H1 (cell line): ENCODE results near the gene ZKSCAN1. TPM values are rescaled to one million over a fixed set of nuclear protein-coding genes. Genes with fewer than 3 reads are reported as not detected.
"Not testable (repeated sequence)": the region's sequence is repeated elsewhere in the genome, so short reads cannot be mapped to it uniquely, and the experiment has no call there.

ENCODE experiments used
- CTCF ChIA-PET: fragments of 300-600 bp; sonication (Branson Sonifier 250); formaldehyde crosslinking; loops from one replicate; lab custom pipeline; 2021; ENCODE audit not compliant: partially characterized antibody; lab: Charles Lee
- POLR2A ChIA-PET: fragments of 300-600 bp; sonication (Branson Sonifier 250); formaldehyde crosslinking; loops from one replicate; lab custom pipeline; 2021; ENCODE audit warnings: inconsistent platforms; ENCODE audit not compliant: partially characterized antibody; lab: Charles Lee
- DNase-seq, 2 experiments: peaks; one replicate each; pipeline versions ENCODE4 v3.0.0 to v3.0.0-alpha.2; 2010 to 2022; ENCODE audit warnings: low spot score in 2 of 2, low read depth in 1 of 2, mixed read lengths in 1 of 2
- FAIRE-seq: peaks from 2 replicates; lab custom pipeline; 2011; peaks lifted over from hg19 to GRCh38; lab: Jason Lieb, UNC
- H2AFZ ChIP-seq: 2 replicates; pipeline ENCODE4 v1.8.1; 2012; ENCODE audit warnings: low read length, inconsistent platforms
- H2AK5ac ChIP-seq: 2 replicates; pipeline ENCODE4 v1.6.1; 2013; ENCODE audit warnings: low read depth, low read length
- H2BK120ac ChIP-seq: replicated peaks from 2 replicates; pipeline ENCODE3; 2013; ENCODE audit warnings: low read depth, low read length, inconsistent platforms
- H2BK12ac ChIP-seq: 2 replicates; pipeline ENCODE4 v1.6.1; 2013; ENCODE audit warnings: low read depth, low read length
- H2BK15ac ChIP-seq: 2 replicates; pipeline ENCODE4 v1.6.1; 2013; ENCODE audit warnings: low read length
- H2BK20ac ChIP-seq: 2 replicates; pipeline ENCODE4 v1.6.1; 2013; ENCODE audit warnings: low read length
- H2BK5ac ChIP-seq: 2 replicates; pipeline ENCODE4 v1.6.1; 2013; ENCODE audit warnings: low read depth, low read length
- H3K14ac ChIP-seq: 2 replicates; pipeline ENCODE4 v1.6.1; 2013; ENCODE audit warnings: inconsistent platforms; ENCODE audit not compliant: insufficient read length
- H3K18ac ChIP-seq: 2 replicates; pipeline ENCODE4 v1.6.1; 2013; ENCODE audit warnings: low read length; ENCODE audit errors: extremely low read depth
- H3K23ac ChIP-seq: 2 replicates; pipeline ENCODE4 v1.6.1; 2013; ENCODE audit warnings: inconsistent platforms; ENCODE audit not compliant: insufficient read length
- H3K23me2 ChIP-seq: 2 replicates; pipeline ENCODE4 v1.6.1; 2013; ENCODE audit warnings: low read depth, low read length
- H3K27ac ChIP-seq: 2 replicates; pipeline ENCODE4 v1.6.1; 2011; ENCODE audit warnings: low read depth, low read length, inconsistent platforms
- H3K27me3 ChIP-seq, 4 experiments: replicated peaks in 1 of 4; 1 replicate in 1 of 4; 2 replicates in 3 of 4; pipeline versions ENCODE4 v1.6.1 to v1.8.1; 2011 to 2013; ENCODE audit warnings: low read length in 3 of 4, mild to moderate bottlenecking in 3 of 4, inconsistent platforms in 2 of 4, mixed read lengths in 2 of 4, moderate library complexity in 1 of 4; ENCODE audit not compliant: control insufficient read depth in 3 of 4, insufficient read depth in 3 of 4; ENCODE audit errors: extremely low read depth in 1 of 4
- H3K36me3 ChIP-seq, 4 experiments: 2 replicates each; pipeline versions ENCODE4 v1.6.1 to v1.8.1; 2011 to 2013; ENCODE audit warnings: mild to moderate bottlenecking in 4 of 4, low read length in 3 of 4, moderate library complexity in 2 of 4, control low read depth in 1 of 4, inconsistent platforms in 1 of 4; ENCODE audit not compliant: insufficient read depth in 4 of 4, control insufficient read depth in 2 of 4
- H3K4ac ChIP-seq: replicated peaks from 2 replicates; pipeline ENCODE3; 2013; ENCODE audit warnings: low read length, low read depth, mixed read lengths, inconsistent platforms; ENCODE audit not compliant: insufficient read length
- H3K4me1 ChIP-seq, 4 experiments: replicated peaks in 1 of 4; 1 replicate in 1 of 4; 2 replicates in 3 of 4; pipeline versions ENCODE4 v1.6.1 to v1.8.1; 2011 to 2013; ENCODE audit warnings: low read length in 3 of 4, inconsistent platforms in 2 of 4, mixed read lengths in 1 of 4; ENCODE audit not compliant: insufficient read depth in 4 of 4, control insufficient read depth in 3 of 4
- H3K4me2 ChIP-seq, 2 experiments: 2 replicates each; pipeline versions ENCODE4 v1.6.1 to v1.8.1; 2011 to 2013; ENCODE audit warnings: low read depth in 2 of 2, low read length in 2 of 2, control low read depth in 1 of 2, inconsistent platforms in 1 of 2, mild to moderate bottlenecking in 1 of 2; ENCODE audit not compliant: insufficient read depth in 1 of 2
- H3K4me3 ChIP-seq, 4 experiments: fragments of 200-600, 300-600 bp in 1 of 4; sonication (generic), shearing (Covaris generic), sonication (Bioruptor Twin) in 1 of 4; 2 replicates each; pipeline versions ENCODE4 v1.5.1 to v1.8.1; 2011 to 2016; ENCODE audit warnings: low read length in 4 of 4, low read depth in 3 of 4, control low read depth in 2 of 4, inconsistent platforms in 2 of 4, mild to moderate bottlenecking in 2 of 4, mixed read lengths in 1 of 4, moderate library complexity in 1 of 4; ENCODE audit not compliant: insufficient read depth in 2 of 4; ENCODE audit errors: extremely low read depth in 1 of 4
- H3K56ac ChIP-seq: replicated peaks from 2 replicates; pipeline ENCODE3; 2013; ENCODE audit warnings: low read depth, mild to moderate bottlenecking, mixed read lengths, low read length, inconsistent platforms; ENCODE audit not compliant: insufficient read length
- H3K79me1 ChIP-seq: 2 replicates; pipeline ENCODE4 v1.6.1; 2013; ENCODE audit warnings: low read depth, low read length, control low read depth
- H3K79me2 ChIP-seq, 2 experiments: 2 replicates each; pipeline versions ENCODE4 v1.6.1 to v1.8.1; 2012 to 2013; ENCODE audit warnings: low read length in 2 of 2, mild to moderate bottlenecking in 2 of 2, inconsistent platforms in 1 of 2; ENCODE audit not compliant: insufficient read depth in 2 of 2, control insufficient read depth in 1 of 2
- H3K9ac ChIP-seq, 4 experiments: replicated peaks in 1 of 4; 1 replicate in 1 of 4; 2 replicates in 3 of 4; pipeline versions ENCODE4 v1.6.1 to v1.8.1; 2011 to 2013; ENCODE audit warnings: low read depth in 3 of 4, low read length in 3 of 4, control low read depth in 2 of 4, mild to moderate bottlenecking in 2 of 4, moderate library complexity in 2 of 4, inconsistent platforms in 1 of 4; ENCODE audit errors: extremely low read depth in 1 of 4
- H3K9me3 ChIP-seq, 2 experiments: 2 replicates each; pipeline versions ENCODE4 v1.6.1 to v1.8.1; 2012 to 2013; ENCODE audit warnings: mild to moderate bottlenecking in 2 of 2, moderate library complexity in 2 of 2, control low read depth in 1 of 2, inconsistent platforms in 1 of 2, low read depth in 1 of 2, low read length in 1 of 2, mixed read lengths in 1 of 2; ENCODE audit not compliant: insufficient read depth in 2 of 2
- H4K20me1 ChIP-seq, 2 experiments: replicated peaks in 1 of 2; 2 replicates each; pipeline versions ENCODE3 to v1.8.1; 2011 to 2013; ENCODE audit warnings: inconsistent platforms in 2 of 2, low read length in 2 of 2, mild to moderate bottlenecking in 1 of 2; ENCODE audit not compliant: insufficient read depth in 2 of 2, control insufficient read depth in 1 of 2
- H4K5ac ChIP-seq: 2 replicates; pipeline ENCODE4 v1.6.1; 2013; ENCODE audit warnings: low read length, low read depth, mixed read lengths, inconsistent platforms; ENCODE audit not compliant: insufficient read length
- H4K8ac ChIP-seq: 2 replicates; pipeline ENCODE4 v1.8.0; 2013; ENCODE audit warnings: mild to moderate bottlenecking, moderate library complexity, low read length, inconsistent platforms; ENCODE audit not compliant: insufficient read depth; ENCODE audit errors: extremely low read depth
- H4K91ac ChIP-seq: replicated peaks from 2 replicates; pipeline ENCODE3; 2013; ENCODE audit warnings: low read length, mixed read lengths, inconsistent platforms; ENCODE audit not compliant: insufficient read length
- WGBS, 2 experiments: shearing (Covaris generic) in 1 of 2; methylation state at CpG; one replicate each; pipeline versions ENCODE4 v1.1.6 to v1.1.7; 2013 to 2015; ENCODE audit warnings: low lambda C conversion rate in 2 of 2, mixed read lengths in 2 of 2, inconsistent platforms in 1 of 2, low coverage in 1 of 2, missing lambda C conversion rate in 1 of 2; ENCODE audit not compliant: insufficient replicate concordance in 2 of 2, insufficient coverage in 1 of 2, insufficient read length in 1 of 2; ENCODE audit errors: extremely low coverage in 1 of 2, missing lambda C conversion rate in 1 of 2; 5-methylcytosine and 5-hydroxymethylcytosine counted together
- polyA plus RNA-seq, 7 experiments: library from polyadenylated mRNA; depleted of rRNA in 3 of 7; stranded (reverse) in 5 of 7; unstranded in 2 of 7; fragments of >200 nt in 5 of 7; fragments of 200-250 nt in 2 of 7; gene quantifications; 1 replicate in 5 of 7; 2 replicates in 1 of 7; 4 replicates in 1 of 7; pipeline versions ENCODE4 v1.2.1 to v1.2.3, GENCODE V29; 2011 to 2013; ENCODE audit warnings: missing spikeins in 2 of 7, mixed read lengths in 2 of 7
- total RNA-seq: library from RNA; stranded (reverse); fragmentation: NEBNext Ultra II Directional; extraction: Animal tissue kit (Norgen Biotek cat#: 25700); gene quantifications from 2 replicates; pipeline ENCODE4 v1.2.1, GENCODE V29; 2021

The ZKSCAN1 gene
- total and polyA plus RNA-seq, 2 of the 8 experiments (the other 6 are each of a cell fraction or from before 2014, with no cell fraction given), result 8.2 to 40.6 TPM

GRCh38 chr7:100009952-100010351 is 5.4 kb upstream of the ZKSCAN1 start:
- H4K91ac ChIP-seq, DNase-seq, H3K79me2 ChIP-seq, H3K4ac ChIP-seq, FAIRE-seq, H3K56ac ChIP-seq, H3K4me1 ChIP-seq, H3K36me3 ChIP-seq, H2BK20ac ChIP-seq, H3K27ac ChIP-seq, H3K27me3 ChIP-seq, H3K18ac ChIP-seq, H3K14ac ChIP-seq, H3K4me2 ChIP-seq, H3K9ac ChIP-seq, H2BK5ac ChIP-seq, H2BK120ac ChIP-seq, H2BK12ac ChIP-seq, H3K9me3 ChIP-seq, H2AK5ac ChIP-seq, H3K23me2 ChIP-seq, H3K23ac ChIP-seq, H2AFZ ChIP-seq, H3K4me3 ChIP-seq, H3K79me1 ChIP-seq, H4K5ac ChIP-seq, H4K20me1 ChIP-seq: not testable (repeated sequence)
- WGBS, 2 experiments, result 85% methylated on average over 8 of the region's 8 CpGs; no CpG with 5 or more reads in 1 of the 2 experiments
- CTCF ChIA-PET, result interaction anchor here (0.5 to 9.7 kb wide), 2 partner anchors 16 to 1051 kb away, joined by 4 to 99 read pairs; no protein-coding TSS in a partner anchor
- Histone ChIP-seq H2BK15ac (0 out of 2 replicates have a peak overlapping the region, but pooled peaks have one; percentile 16), H4K8ac (peak overlapping the region; percentile 77)
- POLR2A ChIA-PET, result interaction anchor here (0.5 kb wide), 1 partner anchor 37 kb away, joined by 3 read pairs; no protein-coding TSS in a partner anchor
